GM18870 (cell line): Measurements from ENCODE around the gene TNNI3.
"Not testable (repeated sequence)": the region's sequence is repeated elsewhere in the genome, so short reads cannot be mapped to it uniquely, and the experiment has no call there.

ENCODE experiments used
- ATAC-seq: cut with Tn5 transposase; IDR thresholded peaks from one replicate; pipeline ENCODE4 v1.9.1; 2021; ENCODE audit warnings: moderate library complexity; ENCODE audit not compliant: unreplicated experiment

TNNI3 gene

DNA sequence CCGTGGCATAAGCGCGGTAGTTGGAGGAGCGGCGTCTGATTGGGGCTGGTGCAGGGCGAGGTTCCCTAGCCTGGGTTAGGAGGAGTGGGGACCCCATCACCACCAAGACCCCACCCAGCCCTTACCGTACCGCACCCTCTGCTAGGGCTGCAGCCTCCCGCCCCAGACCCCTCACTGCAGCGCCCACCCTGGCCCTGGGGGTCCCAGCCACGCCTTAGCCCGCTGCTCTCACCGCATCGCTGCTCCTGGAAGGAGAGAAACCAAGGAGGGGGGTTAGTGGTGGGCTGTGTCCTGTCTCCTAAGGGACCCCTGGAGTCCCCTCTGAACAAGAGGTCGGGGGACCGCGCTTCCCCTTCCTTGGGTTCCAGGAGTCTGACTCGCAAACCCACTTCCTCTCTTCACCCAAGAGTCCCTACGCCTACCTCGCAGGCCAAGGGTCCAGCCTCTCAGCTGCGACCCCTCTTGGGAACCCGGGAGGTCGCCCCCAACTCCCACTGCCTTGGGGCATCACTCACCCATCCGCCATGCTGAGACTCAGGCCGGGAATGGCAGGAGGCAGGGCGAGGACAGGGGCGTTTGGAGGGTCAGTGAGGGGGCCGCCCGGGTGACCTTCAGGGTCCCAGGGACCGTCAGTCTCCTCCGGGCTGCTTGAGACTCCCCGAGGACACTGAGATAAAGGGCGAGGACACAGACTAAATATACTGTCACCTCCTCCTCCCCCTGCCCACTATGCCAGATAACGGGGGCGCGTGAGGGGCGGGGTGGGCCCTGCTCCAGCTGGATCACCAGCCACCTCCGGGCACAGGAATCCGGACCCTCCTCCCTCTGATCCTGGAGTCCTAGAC is at the start of gene TNNI3:
TSS of gene TNNI3 (minus strand) at position 669 of the 845 bp plus-strand sequence. CDS start at position 526, 143 bp downstream.
- no peak for ATAC-seq

DNA sequence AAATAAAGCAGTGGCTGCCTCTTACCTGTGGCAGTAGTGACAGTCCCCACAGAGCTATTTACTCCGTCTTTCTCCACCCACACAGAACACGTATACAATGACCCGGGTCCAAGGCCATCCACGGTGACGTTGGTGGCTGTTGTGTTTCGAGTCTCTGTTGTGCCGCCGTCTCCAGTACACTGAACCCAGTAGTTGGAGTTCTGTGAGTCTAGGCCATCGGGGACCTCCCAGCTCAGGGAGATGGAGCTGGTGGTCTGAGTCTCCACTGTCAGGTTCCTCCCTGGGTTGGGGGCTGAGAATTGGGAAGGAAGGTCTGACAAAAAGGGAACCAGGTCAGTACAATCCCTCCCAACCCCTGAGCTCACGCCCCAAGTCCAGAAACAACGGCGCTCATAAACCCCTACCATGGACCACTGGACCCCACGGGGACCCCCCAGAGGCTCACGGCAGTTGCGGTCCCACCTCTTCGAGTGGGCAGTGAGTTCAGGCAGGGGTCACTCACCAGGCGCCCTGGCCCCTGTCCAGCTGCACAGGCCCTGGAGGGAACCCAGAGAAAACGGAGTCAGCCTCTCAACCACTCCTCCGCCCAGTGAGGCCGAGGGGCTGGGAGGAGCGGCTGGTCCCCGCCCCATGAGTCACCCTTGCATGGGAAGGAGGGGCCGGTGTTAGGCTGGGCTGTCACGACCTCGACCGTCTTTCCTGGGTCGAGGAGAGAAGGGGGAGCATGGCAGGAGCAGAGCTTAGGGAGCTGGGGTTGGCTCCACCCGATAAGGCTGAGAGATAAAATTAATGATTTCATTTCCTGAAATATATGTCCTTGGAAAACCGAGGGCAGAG is 49.4 kb upstream of the TNNI3 start:
- no peak for ATAC-seq

DNA sequence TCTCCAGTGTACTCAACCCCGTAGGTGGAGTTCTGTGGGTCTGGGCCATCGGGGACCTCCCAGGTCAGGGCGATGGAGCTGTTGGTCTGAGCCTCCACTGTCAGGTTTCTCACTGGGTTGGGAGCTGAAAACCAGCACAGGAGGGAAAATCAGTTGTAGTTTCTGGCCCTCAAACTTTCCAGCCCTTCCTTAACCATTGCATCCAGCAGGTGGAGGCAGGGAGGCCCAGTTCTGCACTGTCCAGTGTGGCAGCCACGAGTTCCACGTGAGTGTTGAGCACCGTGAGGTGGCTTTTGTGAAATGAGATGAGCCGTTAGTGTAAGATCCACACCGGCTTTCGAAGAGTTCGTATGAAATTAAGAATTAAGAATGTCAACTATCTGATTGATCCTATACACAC is 44.7 kb upstream of the TNNI3 start:
- not testable (repeated sequence) for ATAC-seq

DNA sequence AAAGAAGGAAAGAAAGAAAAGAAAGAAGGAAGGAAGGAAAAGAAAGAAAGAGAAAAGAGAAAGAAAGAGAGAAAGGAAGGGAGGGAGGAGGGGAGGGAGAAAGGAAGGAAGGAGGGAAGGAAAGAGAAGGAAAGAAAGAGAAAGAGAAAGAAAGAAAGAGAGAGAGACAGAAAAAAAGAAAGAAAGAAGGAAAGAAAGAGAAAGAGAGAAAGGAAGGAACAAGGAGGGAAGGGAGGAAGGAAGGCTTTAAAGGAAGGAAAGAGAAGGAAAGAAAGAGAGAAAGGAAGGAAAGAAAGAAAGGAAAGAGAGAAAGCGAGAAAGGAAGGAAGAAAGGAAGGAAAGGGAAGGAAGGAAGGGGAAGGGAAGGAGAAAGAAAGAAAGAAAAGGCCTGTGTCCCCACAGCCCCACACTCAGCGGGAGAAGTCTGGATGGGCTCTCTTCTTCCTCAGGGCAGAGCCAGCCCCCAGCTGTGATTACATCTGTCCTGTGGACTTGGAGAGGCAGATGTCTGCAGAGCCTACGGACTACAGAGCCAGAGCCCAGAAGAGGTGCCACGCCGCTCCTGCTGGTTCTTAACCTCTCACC is 42.2 kb upstream of the TNNI3 start:
- ATAC-seq, result no peak

DNA sequence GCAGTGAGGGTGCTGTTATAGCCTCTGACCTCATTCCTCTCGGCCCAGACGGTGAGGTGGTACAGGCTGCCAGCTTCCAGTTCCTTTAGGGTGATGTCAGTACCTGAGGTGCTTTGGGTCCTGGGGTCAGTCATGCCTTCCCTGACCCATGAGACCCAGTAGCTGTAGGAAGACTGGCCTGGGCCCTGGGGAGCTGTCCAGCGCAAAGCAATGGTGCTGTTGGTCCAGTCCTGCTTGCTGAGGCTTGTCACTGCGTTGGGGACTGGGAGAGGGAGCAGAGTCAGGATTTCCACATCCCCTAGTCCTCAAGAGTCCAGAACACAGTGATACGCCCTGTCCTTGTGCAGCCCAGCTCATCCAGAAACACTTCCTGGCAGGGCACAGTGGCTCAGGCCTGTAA is 41.1 kb upstream of the TNNI3 start:
- no peak for ATAC-seq

DNA sequence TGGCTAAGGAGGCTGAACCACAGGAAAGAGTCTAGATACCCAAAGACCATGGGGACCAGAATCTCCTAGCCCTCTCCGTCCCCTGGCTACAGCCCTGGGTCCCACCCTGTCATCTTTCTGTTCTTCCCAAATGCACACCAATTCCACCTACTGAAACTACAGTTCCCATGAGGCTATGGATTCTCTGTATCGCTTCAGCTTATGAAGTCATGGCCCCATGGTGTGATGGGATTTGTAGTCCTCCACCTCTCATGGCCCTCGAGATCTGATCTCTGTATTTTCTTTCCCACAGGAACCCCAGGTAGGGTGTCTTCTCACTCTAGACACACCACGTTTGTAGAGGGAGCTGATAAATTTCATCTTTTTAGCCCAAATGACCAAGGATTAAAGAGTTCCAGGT is 40.0 kb upstream of the TNNI3 start:
- no peak for ATAC-seq

DNA sequence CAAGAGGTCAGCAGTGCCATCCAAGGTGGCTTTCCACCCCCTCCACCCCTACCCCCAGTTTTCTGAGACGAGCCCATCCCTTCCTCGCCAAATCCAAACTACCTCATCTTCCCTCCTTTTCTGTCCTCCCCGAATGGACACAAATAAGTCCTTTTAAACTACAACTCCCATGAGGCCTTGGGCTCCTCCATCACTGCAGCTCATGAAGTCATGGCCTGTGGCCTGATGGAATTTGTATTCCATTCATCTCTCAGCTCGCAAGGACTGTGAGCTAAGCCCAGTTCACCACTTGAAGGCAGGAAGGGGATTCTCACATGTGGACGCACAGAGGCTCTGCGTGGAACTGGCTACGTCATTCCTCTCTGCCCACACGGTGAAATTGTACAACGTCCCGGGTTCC is 39.3 kb upstream of the TNNI3 start:
- ATAC-seq, result no peak

DNA sequence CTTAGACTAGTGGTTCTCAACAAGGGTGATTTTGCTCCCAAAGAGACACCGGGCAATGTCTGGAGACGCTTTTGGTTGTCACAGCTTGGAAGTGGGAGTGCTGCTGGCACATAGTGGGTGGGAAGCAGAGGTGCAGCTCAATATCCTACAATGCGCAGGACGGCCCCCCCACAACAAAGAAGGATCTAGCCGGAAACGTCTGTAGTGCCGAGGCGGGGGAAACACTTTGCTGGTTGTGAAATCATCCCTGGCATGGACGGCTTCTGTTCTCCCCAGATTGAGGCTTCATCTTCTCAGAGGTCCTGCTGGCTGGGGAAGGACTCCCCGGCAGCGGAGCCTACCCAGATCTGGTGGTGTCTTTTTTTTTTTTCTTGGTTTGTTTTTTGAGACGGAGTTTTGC is 35.9 kb upstream of the TNNI3 start:
- no peak for ATAC-seq

DNA sequence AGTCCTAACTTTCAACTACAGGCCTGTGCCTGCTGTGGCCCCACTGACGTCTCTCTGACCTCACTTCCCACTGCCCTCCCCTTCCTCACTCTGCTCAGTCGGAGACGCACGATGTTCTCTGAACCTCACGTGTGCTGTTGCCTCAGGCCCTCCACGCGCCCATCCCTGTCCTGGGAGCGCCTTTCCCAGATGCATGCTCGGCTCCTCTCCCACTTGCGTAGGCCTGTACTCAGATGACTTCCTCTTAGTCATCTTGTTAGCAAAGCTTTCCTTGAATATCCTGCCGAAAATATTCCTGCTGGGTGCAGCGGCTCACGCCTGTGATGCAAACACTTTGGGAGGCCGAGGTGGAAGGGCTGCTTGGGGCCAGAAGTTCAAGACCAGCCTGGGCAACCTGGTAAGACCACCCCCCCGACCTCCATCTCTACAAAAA is 31.9 kb upstream of the TNNI3 start:
- no peak for ATAC-seq

DNA sequence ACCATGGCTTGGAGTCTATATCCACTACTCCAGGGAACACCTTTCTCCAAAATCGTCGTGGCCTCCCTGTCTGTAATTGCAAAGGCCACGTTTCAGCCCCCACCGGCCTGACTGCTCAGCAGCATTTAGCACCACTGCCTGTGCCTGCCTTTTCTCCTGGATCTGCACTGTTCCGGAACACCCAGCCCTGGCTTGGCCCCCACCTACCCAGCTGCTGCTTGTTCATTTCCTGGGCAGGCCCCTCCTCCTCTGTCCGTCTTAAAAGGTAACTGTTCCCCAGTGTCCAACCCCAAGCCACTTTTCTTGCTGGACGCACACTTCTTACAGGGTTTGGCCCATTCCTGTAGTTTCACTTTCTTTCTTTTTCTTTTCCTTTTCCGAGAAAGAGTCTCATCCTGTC is 31.1 kb upstream of the TNNI3 start:
- ATAC-seq, result no peak

DNA sequence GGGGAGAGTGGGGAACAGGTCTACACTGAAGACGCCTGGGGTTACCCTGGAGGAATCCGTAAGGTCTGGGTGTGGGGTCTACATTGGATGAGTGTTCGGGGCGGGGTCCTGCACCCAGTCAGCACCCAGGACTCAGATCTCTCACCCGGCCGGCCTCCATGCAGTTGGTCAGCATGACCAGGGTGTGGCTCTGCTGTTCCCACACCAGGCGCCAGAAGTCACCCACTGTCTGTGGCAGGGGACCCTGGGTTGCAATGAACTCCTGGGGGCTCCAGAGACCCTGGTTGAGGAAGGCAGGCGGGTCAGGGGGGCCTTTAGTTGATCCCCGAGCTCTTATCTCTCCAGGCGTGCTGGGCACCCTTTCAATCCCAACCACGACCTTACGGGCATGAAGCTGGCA is 28.5 kb upstream of the TNNI3 start:
- no peak for ATAC-seq

DNA sequence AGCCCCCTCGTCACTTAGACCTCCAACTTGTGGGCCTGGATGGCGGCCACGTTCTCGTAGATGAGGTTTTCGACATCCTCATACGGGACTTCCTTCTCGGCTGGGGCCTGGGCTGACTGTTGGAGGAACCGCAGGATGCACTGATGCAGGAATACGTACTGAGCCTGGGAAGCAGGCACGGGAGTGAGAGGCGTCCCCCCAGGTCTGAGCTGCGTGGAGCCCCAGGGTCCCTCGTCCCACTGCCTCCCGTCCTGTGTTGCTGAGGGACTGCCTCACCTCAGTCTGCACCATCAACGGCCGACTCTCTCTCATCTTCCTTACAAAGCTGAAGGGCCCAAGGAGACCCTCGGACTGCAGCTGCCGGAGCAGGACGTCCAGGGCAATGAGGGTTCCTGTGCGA is 24.2 kb upstream of the TNNI3 start:
- ATAC-seq, result no peak

DNA sequence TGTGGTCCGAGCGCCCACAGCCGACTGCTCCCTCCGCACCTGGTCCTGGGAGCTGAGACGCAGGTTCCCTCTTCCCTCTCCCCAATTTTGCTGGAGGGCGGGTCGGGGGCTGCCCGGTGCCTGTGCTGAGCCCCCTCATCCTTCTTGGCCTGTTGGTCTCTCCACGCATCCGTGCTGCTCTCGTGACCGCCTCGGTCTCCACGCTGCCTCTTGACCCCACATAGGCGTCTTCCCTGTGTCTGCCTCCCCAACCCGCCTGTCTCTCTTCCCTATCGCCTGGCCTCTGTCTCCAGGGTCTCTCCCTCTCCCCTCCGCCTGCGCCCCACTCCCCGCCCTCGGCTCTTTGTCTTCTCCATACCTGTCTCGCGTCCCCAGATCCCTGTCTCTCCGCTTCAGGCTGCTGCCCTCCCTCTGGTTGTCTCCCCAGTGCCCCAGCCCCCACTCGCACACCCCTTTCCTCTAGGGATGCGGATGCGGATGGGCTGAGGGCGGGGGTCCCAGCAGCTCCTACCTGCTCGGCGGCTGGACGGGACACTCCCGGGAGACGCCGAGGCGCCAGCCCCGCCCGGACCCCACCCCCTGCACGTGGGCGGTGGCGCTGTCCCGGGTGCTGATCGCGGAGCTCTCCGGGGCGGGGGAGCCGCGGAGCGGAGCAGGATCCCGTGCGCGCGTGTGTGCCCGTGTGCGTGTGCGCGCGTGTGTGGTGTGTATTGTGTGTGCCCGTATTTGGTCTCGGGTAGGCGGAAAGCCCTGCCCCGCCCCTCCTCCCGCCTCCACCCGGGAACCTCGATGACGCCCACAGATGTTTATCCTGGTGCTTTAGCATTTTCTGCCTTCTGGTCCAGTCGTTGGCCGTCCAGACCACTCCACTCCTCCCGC is 22.3 kb upstream of the TNNI3 start, which contains the start of gene SYT5:
TSS of gene SYT5 (minus strand) at position 684 of the 879 bp plus-strand sequence. CDS start 1,248 bp downstream, outside the sequence.
- no peak for ATAC-seq

DNA sequence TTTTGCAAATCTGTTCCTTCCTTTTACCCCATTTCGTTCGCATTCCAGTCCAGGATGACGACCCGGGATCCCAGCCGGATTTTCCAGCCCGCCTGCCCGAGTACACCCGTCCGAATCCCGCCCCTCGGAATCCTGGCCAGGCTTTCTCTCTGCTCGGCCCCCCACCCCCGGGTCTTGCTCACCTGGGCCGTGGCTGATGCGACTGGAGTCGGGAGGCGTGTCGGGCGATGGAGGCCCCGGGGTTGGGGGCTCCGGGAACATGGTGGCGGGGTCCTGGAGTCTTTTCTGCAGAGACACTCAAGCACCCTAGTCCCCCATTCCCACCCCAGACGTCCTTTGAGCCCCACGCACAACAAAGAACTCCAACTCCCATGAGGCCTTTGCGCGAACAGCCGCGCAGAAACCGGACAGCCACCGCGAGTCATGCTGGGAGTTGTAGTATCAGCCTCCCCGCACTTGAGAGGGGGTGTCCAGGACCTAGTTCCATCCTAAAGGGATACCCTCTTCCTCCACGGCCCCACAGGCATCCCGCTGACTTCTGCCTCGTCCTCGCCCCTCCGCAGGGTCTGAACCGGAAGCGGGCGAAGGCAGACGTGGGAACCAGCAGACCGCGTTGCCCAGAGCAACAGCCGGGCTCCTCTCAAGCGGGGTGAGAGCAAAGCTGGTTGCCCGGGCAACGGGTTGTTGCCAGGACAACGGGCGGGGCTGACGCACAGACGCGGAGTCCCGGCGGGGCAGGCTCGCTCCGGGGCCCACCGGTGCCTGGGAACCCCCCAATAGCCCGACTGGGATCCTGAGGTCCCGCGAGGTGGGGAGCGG is 21.5 kb upstream of the TNNI3 start:
- no peak for ATAC-seq

DNA sequence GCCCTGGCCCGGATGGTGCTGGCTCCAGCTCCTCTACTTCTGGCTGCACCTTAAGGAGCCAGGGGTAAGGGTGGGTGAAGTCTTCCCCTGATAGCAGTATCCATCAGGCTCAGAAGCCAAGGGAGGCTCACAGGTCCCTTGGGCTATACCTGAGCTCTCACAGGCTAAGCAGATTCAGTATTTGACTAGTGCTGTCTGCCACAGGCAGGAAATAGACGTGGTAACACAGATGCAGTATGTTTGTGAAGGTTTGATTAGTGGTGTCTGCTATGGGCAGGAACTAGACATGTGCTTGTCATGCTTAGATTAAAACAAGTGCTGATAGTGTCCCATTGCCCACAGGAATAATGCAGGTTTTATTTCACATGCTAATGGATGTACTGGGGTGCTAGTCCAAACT is 18.5 kb upstream of the TNNI3 start:
- ATAC-seq, result no peak

DNA sequence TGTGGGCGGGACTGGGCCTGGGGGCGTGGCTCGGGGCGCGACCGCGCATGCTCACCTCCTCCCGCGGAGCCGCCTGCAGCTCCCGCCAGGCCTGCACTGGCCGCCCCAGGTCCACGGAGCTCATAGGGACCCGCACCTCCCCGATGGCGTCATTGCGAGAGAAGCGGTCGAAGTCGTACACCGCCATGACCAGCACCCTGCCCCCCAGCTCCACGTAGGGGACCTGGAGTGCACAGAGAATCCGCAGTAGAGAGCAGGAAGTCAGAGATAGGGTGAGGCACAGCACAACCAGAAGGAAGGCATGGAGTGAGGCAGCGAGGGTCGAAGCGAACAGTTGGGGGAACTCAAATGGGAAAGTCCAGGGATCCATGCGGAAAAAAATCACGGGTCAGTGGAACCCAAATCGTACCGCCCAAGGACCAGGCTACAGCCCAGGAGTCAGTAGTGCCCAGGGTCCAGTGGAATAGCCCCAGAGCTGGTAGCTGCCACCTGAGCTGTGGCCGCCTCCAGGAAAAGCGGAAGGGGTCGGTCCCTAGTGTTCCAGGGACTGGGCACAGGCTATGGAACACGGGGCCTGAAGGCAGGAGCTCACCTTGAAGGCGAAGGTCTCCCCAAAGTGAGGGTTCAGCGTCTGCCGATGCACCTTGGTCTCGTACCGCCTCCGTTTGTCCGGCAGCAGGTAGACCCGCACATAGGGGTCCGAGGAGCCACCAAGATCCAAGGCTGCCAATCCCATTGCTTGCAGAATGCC is 17.8 kb upstream of the TNNI3 start:
- ATAC-seq, result no peak

DNA sequence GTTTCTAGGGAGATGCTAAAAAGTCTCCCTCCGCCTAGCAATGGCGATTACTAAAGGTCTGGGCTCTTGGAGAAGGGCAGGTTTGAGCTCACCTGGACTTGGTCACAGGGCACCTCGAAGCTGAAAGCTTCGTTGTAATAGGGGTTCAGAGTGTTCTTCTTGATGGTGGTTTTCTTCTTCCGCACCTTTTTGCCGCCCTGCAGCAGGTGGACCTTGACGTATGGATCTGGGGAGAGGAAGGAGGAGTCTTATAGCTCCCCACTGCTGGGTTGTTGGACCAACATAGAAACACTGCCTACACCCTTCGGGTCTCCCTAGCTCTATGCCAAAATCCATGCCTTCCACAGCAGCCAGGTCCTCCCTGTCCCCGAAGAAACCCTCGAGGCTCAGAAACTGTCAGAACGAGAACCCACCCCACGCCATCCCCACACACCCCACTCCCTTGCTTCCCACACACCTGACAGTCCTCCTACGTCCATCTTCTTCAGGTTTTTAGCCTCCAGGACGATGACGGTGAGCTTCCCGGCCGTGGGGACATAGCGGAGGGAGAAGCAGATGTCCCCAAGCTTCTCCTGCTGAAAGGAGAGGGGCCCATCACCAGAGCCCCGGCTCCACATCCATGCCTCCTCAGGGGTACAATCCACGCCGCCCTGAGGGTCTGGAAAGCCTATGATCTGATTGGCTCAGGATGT is 17.0 kb upstream of the TNNI3 start:
- ATAC-seq, result no peak

DNA sequence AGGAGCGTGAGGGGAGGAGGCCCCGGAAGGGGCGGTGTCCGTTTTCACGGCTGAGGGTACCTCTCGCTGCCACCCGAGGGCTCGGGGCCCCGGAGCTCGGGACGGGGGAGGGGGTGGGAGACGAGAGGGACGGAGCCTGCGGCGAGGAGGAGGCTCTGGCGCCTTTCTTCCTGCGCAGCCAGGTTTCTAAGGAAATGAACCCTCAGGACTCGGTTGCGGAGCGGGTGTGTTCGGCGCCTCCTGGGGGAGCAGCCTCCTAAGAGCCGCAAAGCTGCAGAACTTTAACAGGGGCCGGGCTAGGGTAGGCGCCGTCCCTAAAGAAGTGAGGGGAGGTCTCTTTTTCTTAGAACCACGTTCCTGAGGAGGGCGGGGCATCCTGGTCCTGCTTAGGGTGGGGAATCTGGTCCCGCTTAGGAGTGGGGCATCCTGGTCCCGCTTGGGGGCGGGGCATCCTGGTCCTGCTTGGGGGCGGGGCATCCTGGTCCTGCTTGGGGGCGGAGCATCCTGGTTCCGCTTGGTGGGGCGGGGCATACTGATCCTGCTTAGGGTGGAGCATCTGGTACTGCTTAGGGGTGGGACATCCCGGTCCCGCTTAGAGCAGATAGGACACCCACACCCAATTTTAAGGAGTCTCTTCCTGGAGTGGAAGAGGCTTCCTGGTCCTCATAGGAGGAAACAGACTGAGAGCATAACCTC is 16.3 kb upstream of the TNNI3 start:
- no peak for ATAC-seq
